GM23248 (cell line): ENCODE measurements around the gene HSD17B14.
"Not testable (repeated sequence)": the region's sequence is repeated elsewhere in the genome, so short reads cannot be mapped to it uniquely, and the experiment has no call there.

Experiments
- EZH2 ChIP-seq: fragments of 200-600 bp; sonication (generic); IDR thresholded peaks from 2 replicates; pipeline ENCODE4 v1.6.1; 2018; ENCODE audit warnings: antibody characterized with exemption, mild to moderate bottlenecking; ENCODE audit not compliant: insufficient read depth, poor library complexity, severe bottlenecking
- EZH2phosphoT487 ChIP-seq: fragments of 200-600 bp; sonication (generic); IDR thresholded peaks from 2 replicates; pipeline ENCODE4 v1.6.1; 2018; ENCODE audit warnings: antibody characterized with exemption, moderate library complexity, mild to moderate bottlenecking, low read depth; ENCODE audit not compliant: insufficient read depth

GRCh38 chr19:48787331-48787730 lies 49.0 kb downstream of the HSD17B14 start:
- not testable (repeated sequence) for TF ChIP-seq EZH2phosphoT487, EZH2
